Common myeloid progenitor, CD34-positive (primary cell): ENCODE data around the gene GAS2L1.

ENCODE experiments used
- CTCF ChIA-PET: fragments of 350-600 bp; sonication (Branson Sonifier 250); formaldehyde crosslinking; loops from one replicate; lab custom pipeline; 2021; ENCODE audit warnings: antibody characterized with exemption; lab: Charles Lee
- POLR2A ChIA-PET: fragments of 350-600 bp; sonication (Branson Sonifier 250); formaldehyde crosslinking; loops from one replicate; lab custom pipeline; 2021; ENCODE audit warnings: antibody characterized with exemption; lab: Charles Lee
- DNase-seq, 3 donors: peaks; one replicate each; pipeline versions ENCODE4 v3.0.0 to v3.0.0-alpha.2; 2013
- H3K27ac ChIP-seq, 2 experiments: 1 replicate in 1 of 2; 2 replicates in 1 of 2; pipeline ENCODE4 v1.7.0; 2013; ENCODE audit warnings: inconsistent platforms in 2 of 2, low read length in 2 of 2, mild to moderate bottlenecking in 2 of 2, low read depth in 1 of 2, moderate library complexity in 1 of 2; ENCODE audit not compliant: severe bottlenecking in 2 of 2, insufficient read depth in 1 of 2, poor library complexity in 1 of 2
- H3K27me3 ChIP-seq, 5 experiments: replicated peaks in 2 of 5; 1 replicate in 3 of 5; 2 replicates in 2 of 5; pipeline versions ENCODE4 v1.6.1 to v1.7.0; 2013; ENCODE audit warnings: low read length in 4 of 5, mild to moderate bottlenecking in 2 of 5, moderate library complexity in 2 of 5, inconsistent platforms in 1 of 5; ENCODE audit not compliant: insufficient read depth in 5 of 5, control insufficient read depth in 4 of 5
- H3K36me3 ChIP-seq, 4 experiments: 1 replicate in 2 of 4; 2 replicates in 2 of 4; pipeline versions ENCODE4 v1.6.1 to v1.7.0; 2013; ENCODE audit warnings: low read length in 3 of 4, control low read depth in 1 of 4, mild to moderate bottlenecking in 1 of 4; ENCODE audit not compliant: control insufficient read depth in 4 of 4, insufficient read depth in 4 of 4
- H3K4me1 ChIP-seq, 4 experiments: 1 replicate in 3 of 4; 2 replicates in 1 of 4; pipeline versions ENCODE4 v1.6.1 to v1.7.1; 2013; ENCODE audit warnings: low read length in 3 of 4, mild to moderate bottlenecking in 3 of 4, control low read depth in 1 of 4, inconsistent platforms in 1 of 4, moderate library complexity in 1 of 4; ENCODE audit not compliant: control insufficient read depth in 4 of 4, insufficient read depth in 4 of 4; ENCODE audit errors: control extremely low read depth in 1 of 4
- H3K4me3 ChIP-seq, 7 experiments: 1 replicate in 4 of 7; 2 replicates in 3 of 7; pipeline versions ENCODE4 v1.5.1 to v1.7.0; 2013; ENCODE audit warnings: mild to moderate bottlenecking in 7 of 7, low read length in 6 of 7, moderate library complexity in 6 of 7, inconsistent platforms in 2 of 7, low read depth in 2 of 7, control low read depth in 1 of 7; ENCODE audit not compliant: insufficient read depth in 4 of 7, control insufficient read depth in 1 of 7; ENCODE audit errors: extremely low read depth in 1 of 7
- H3K9me3 ChIP-seq, 5 experiments: 1 replicate in 4 of 5; 2 replicates in 1 of 5; pipeline versions ENCODE4 v1.6.1 to v1.7.1; 2013; ENCODE audit warnings: low read length in 4 of 5, mild to moderate bottlenecking in 2 of 5, inconsistent platforms in 1 of 5, low read depth in 1 of 5, moderate library complexity in 1 of 5; ENCODE audit not compliant: control insufficient read depth in 4 of 5, insufficient read depth in 2 of 5; ENCODE audit errors: control extremely low read depth in 1 of 5
- WGBS: methylation state at CpG from one replicate; pipeline ENCODE4 v1.1.5; 2013; ENCODE audit not compliant: insufficient coverage; 5-methylcytosine and 5-hydroxymethylcytosine counted together

Gene GAS2L1

DNA sequence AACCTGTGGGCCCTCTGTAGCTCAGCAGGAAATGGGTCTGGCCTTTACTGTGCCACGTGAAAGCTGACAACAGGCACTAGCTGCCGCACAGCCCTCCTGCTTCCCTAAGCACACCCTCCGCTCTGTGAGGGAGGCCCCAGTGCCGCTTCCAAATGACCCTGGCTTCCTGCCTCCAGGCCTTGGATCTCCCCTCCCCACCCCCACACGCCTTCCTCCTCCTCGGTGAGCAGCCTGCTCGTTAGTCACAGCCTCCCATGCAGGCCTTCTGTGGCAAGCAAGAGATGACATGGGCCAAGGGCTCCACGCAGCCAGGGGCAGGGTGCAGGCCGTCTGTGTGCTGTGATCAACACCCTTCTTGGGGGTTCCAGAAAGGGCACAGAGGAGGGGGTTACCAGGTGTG lies 24.3 kb downstream of the GAS2L1 start:
- ChIA-PET POLR2A (no interaction called here), CTCF (no interaction called here)
- DNase-seq, result no peak
- no peaks in the 10 kb centered on the region for H3K4me1 ChIP-seq
- no peaks in the 10 kb centered on the region for H3K9me3 ChIP-seq
- H3K27me3 ChIP-seq, result no peaks in the 10 kb centered on the region
- no peak overlapping the region for H3K4me3 ChIP-seq
- H3K36me3 ChIP-seq, result peaks cover 9 to 96% (median 70%) of the 10 kb centered on the region in 4 experiments
- no peak overlapping the region for H3K27ac ChIP-seq
- WGBS, result 96% methylated on average over 9 of the region's 9 CpGs

DNA sequence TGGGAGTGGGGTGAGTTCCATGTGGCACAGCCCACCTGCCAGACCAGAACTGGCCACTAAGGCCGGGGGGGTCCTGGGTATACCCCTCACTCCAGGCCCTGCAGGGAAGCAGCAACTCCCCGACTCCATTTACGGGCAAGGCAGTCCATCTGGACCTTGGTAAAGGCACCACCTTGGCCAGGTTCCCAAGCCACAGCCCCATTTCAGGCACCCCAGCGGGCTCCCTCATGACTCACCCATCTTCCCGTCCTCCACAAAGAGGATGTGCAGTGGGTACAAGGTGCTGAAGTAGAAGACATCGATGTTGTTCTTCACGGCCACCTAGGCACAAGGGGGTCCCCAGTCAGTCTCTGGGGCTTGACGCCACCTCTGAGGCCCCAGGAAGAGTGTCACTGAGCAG lies 24.8 kb downstream of the GAS2L1 start:
- H3K27ac ChIP-seq, result no peak overlapping the region
- no peaks in the 10 kb centered on the region for H3K4me1 ChIP-seq
- no peak overlapping the region for H3K4me3 ChIP-seq
- 90% methylated on average over 8 of the region's 8 CpGs for WGBS
- H3K36me3 ChIP-seq, result peaks cover 7 to 96% (median 73%) of the 10 kb centered on the region in 4 experiments
- POLR2A ChIA-PET, result no interaction called here
- H3K9me3 ChIP-seq, result no peaks in the 10 kb centered on the region
- CTCF ChIA-PET, result no interaction called here
- no peaks in the 10 kb centered on the region for H3K27me3 ChIP-seq
- no peak for DNase-seq

DNA sequence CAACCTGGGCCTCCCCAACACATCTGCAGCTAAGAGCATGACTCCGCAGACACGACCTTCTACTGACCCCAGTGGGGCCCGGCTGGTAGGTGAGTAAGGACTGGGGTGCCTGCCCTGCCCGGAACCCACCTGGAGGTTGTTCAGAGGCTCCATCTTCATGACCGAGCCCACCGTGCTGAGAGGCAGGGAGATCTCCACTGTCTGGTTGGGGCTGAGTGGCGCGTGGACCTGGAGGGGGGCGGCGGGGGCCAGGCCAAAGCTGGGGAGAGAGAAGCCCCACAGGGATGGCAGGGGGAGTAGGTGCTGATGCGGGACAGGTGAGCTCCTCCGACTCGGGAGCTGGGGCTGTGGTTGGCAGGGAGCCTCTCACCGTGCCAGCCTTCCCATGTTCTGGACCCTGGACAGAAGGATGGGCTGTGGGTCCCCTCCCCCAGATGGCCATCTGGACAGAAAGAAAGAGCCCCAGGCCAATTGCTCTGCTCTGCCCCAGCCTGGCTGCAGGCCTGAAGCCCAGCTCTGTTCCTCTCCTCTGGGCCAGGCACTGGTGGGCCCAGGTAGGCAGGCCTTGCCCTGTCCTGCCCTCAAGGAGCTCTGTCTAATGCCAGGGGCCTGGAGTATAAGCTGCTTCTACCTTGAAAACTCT lies 25.3 kb downstream of the GAS2L1 start:
- Histone ChIP-seq H3K9me3 (no peaks in the 10 kb centered on the region), H3K4me3 (no peak overlapping the region), H3K27ac (no peak overlapping the region), H3K27me3 (no peaks in the 10 kb centered on the region), H3K36me3 (peaks cover 7 to 95% (median 72%) of the 10 kb centered on the region in 4 experiments), H3K4me1 (no peaks in the 10 kb centered on the region)
- POLR2A ChIA-PET, result interaction anchor here (0.6 kb wide), 1 partner anchor 28 kb away, joined by 3 read pairs; no protein-coding TSS in a partner anchor
- 94% methylated on average over 12 of the region's 14 CpGs for WGBS
- no peak for DNase-seq
- CTCF ChIA-PET, result interaction anchor here (0.8 kb wide), 1 partner anchor 12 kb away, joined by 4 read pairs; no protein-coding TSS in a partner anchor

DNA sequence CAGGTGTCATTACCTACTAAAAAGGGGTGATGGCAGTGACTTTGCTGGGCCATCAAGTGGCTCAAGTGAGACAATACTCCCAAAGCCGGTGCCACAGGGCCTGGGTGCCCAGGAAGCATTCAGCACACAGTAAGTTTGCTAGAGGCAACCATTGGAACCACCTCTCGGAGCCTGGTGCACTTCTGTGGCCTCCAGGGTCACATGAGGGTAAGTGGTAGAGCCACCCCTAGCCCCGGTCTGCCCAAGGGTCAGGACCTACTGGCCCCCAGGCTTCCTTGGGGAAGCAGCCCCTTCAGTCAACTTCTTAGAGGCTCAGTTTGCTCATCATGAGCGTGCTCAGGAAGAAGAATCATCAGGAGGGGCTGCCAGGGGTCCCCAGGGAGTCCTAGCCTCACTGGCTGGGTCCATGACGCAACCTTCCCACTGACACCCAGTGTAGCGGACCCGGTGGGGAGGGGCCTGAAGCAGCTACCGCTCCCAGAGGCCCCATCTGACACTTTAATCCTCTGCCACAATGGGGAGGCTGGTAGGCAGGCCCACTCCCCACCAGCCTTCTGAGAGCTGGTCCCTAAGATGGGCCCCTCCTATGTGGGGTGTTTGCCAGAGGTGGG lies 26.5 kb downstream of the GAS2L1 start:
- no peak for DNase-seq
- 96% methylated on average over 8 of the region's 8 CpGs for WGBS
- no peaks in the 10 kb centered on the region for H3K27me3 ChIP-seq
- no peaks in the 10 kb centered on the region for H3K9me3 ChIP-seq
- H3K4me3 ChIP-seq, result no peak overlapping the region
- CTCF ChIA-PET, result interaction anchor here (0.5 to 0.7 kb wide), 2 partner anchors 9 to 303 kb away, joined by 3 to 4 read pairs; no protein-coding TSS in a partner anchor
- H3K27ac ChIP-seq, result no peak overlapping the region
- peaks cover 9 to 95% (median 71%) of the 10 kb centered on the region in 4 experiments for H3K36me3 ChIP-seq
- no peaks in the 10 kb centered on the region for H3K4me1 ChIP-seq
- POLR2A ChIA-PET, result no interaction called here

DNA sequence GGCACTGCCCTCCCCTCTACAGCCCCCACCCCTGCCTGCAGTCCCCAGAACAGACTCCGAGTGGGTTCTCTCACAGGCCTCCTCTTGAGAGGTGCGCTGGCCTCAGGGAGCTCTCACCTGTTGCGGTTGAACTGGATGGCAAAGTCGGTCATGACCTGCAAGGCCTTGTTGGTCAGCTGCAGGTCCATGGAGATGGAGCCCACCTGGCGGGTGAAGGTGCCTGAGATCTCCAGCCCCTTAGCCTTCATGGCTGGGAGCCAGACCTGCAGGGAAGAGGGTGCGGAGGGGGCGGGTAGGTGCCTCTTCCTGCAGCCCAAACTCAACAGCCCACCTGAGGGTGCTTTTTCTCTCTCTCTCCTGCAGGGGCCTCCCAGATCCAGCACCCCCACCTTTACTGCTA lies 27.7 kb downstream of the GAS2L1 start:
- ChIA-PET CTCF (no interaction called here), POLR2A (no interaction called here)
- no peaks in the 10 kb centered on the region for H3K27me3 ChIP-seq
- no peak for DNase-seq
- 100% methylated on average over 5 of the region's 7 CpGs for WGBS
- no peak overlapping the region for H3K27ac ChIP-seq
- no peak overlapping the region for H3K4me3 ChIP-seq
- H3K9me3 ChIP-seq, result no peaks in the 10 kb centered on the region
- no peaks in the 10 kb centered on the region for H3K4me1 ChIP-seq
- H3K36me3 ChIP-seq, result peaks cover 4 to 95% (median 73%) of the 10 kb centered on the region in 4 experiments

DNA sequence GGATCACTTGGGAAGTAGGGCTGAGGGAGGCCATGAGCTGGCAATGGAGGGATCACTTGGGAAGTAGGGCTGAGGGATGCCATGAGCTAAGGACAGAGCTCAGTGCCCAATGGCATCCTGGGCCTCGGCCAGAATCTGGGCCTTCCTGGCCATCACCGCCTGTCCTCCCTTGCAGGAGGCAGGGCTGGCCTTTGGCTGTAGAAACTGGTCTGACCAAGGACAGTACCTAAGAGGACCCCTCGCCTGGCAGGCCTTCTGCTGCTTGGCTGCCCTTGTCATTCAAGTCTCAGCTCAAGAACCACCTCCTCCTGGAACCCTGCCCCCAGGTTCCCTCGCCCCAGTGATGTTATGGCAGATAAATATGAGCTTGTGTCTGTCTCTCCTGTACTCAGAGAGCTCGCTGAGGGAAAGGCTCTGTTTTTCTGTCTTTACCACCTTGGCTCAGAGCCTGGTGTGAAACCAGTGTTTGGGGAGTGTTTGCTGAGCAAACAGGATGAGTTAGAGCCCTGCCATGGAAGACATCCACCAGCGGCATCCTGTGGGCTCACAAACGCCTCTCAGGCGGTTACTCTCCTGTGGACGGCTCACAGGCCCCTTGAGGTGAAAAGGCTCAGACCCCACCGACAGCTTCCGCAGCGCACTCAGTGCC lies 28.4 kb downstream of the GAS2L1 start:
- no peak overlapping the region for H3K27ac ChIP-seq
- no peak overlapping the region for H3K4me3 ChIP-seq
- ChIA-PET POLR2A (no interaction called here), CTCF (interaction anchor here (1.1 kb wide), 1 partner anchor 14 kb away, joined by 4 read pairs; no protein-coding TSS in a partner anchor)
- H3K36me3 ChIP-seq, result peaks cover 4 to 96% (median 73%) of the 10 kb centered on the region in 4 experiments
- no peak for DNase-seq
- no peaks in the 10 kb centered on the region for H3K4me1 ChIP-seq
- 87% methylated on average over 11 of the region's 12 CpGs for WGBS
- no peaks in the 10 kb centered on the region for H3K9me3 ChIP-seq
- H3K27me3 ChIP-seq, result no peaks in the 10 kb centered on the region

DNA sequence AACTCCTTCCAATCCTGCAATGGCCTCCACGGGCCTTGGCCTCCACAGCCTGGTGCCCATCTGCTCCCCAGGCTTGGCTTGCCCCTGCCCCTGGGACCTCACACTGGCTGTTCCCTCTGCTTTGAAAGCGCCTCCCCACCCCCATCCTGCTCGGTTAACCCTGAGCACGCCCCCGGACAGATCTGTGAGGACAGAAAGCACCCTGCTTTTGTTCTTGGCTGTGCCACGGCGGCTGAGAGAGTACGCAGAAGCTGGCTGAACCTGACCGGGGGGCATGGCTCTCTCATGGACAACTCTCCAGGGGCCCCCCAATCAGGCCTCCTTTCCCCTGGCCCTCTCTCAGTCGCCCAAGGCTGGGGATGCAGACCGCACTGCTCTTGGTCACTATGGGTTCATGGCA lies 29.2 kb downstream of the GAS2L1 start:
- CTCF ChIA-PET, result interaction anchor here (1.1 to 1.2 kb wide), 2 partner anchors 15 to 22 kb away, joined by 4 read pairs; no protein-coding TSS in a partner anchor
- H3K27ac ChIP-seq, result no peak overlapping the region
- H3K36me3 ChIP-seq, result peaks cover 8 to 96% (median 77%) of the 10 kb centered on the region in 4 experiments
- no peaks in the 10 kb centered on the region for H3K9me3 ChIP-seq
- no peaks in the 10 kb centered on the region for H3K4me1 ChIP-seq
- POLR2A ChIA-PET, result no interaction called here
- H3K27me3 ChIP-seq, result no peaks in the 10 kb centered on the region
- 97% methylated on average over 11 of the region's 11 CpGs for WGBS
- H3K4me3 ChIP-seq, result no peak overlapping the region
- DNase-seq, result no peak
